ENCODE data around the gene PTPRD. TPM values are rescaled to one million over a fixed set of nuclear protein-coding genes. Genes with fewer than 3 reads are reported as not detected.

PTPRD gene
- total RNA-seq, 1 experiment from 2014 or later: not detected

DNA sequence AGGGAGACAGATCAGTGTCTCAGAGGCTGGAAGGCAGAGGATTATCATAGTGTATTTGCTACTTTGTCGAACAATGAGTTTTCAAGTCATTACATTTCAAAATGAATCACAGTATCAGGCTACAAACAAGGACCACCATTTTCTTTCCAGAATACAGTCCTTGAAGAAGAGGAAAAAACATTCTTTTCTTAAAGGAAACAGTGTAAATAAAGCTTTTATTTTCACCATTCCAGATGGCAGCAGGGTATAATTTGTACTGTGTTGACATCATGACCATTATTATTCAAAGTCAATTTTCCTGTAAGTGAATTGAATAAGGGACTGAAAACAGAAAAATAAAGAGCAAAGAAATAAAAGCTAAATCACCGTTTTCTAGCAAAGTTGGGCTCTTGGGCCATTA, 2076.0 kb downstream of the PTPRD start:
- H3K27me3 Mint-ChIP-seq (ENCODE audit: insufficient read depth, unreplicated experiment): no peaks in the 10 kb centered on the region
- ChIA-PET POLR2A (interaction anchor here (0.5 to 0.6 kb wide), 2 partner anchors 167 to 1636 kb away, joined by 3 read pairs; no protein-coding TSS in a partner anchor), CTCF (no interaction called here)
- no peaks in the 10 kb centered on the region for H3K9me3 Mint-ChIP-seq (ENCODE audit: unreplicated experiment)
- no peak overlapping the region for H3K4me3 Mint-ChIP-seq (ENCODE audit: unreplicated experiment)
- TF ChIP-seq CTCF (IDR thresholded peaks at IDR 0.05; ENCODE audit: unreplicated experiment): no peak
- no peaks in the 10 kb centered on the region for H3K4me1 Mint-ChIP-seq (ENCODE audit: insufficient read depth, unreplicated experiment)
- intact Hi-C loops (cut with micrococcal nuclease): no loop called here
- no peaks in the 10 kb centered on the region for H3K36me3 Mint-ChIP-seq (ENCODE audit: insufficient read depth, unreplicated experiment)
- BruUV-seq (replicated peaks): no TSS peak
- H3K27ac Mint-ChIP-seq (ENCODE audit: low read depth, unreplicated experiment): no peak overlapping the region
- DNase-seq (ENCODE audit: unreplicated experiment): no peak

GRCh38 chr9:8534828-8535227, 2078.0 kb downstream of the PTPRD start:
- intact Hi-C loops (cut with micrococcal nuclease): no loop called here
- no TSS peak for BruUV-seq (replicated peaks)
- no peaks in the 10 kb centered on the region for H3K27me3 Mint-ChIP-seq (ENCODE audit: insufficient read depth, unreplicated experiment)
- H3K4me3 Mint-ChIP-seq (ENCODE audit: unreplicated experiment): no peak overlapping the region
- H3K4me1 Mint-ChIP-seq (ENCODE audit: insufficient read depth, unreplicated experiment): no peaks in the 10 kb centered on the region
- no peak for DNase-seq (ENCODE audit: unreplicated experiment)
- no peak for TF ChIP-seq CTCF (IDR thresholded peaks at IDR 0.05; ENCODE audit: unreplicated experiment)
- H3K36me3 Mint-ChIP-seq (ENCODE audit: insufficient read depth, unreplicated experiment): no peaks in the 10 kb centered on the region
- no peaks in the 10 kb centered on the region for H3K9me3 Mint-ChIP-seq (ENCODE audit: unreplicated experiment)
- H3K27ac Mint-ChIP-seq (ENCODE audit: low read depth, unreplicated experiment): no peak overlapping the region
- ChIA-PET POLR2A (no interaction called here), CTCF (no interaction called here)

- no peak for DNase-seq (ENCODE audit: unreplicated experiment)
- no peak overlapping the region for H3K4me3 Mint-ChIP-seq (ENCODE audit: unreplicated experiment)
- intact Hi-C loops (cut with micrococcal nuclease): no loop called here
- H3K27me3 Mint-ChIP-seq (ENCODE audit: insufficient read depth, unreplicated experiment): no peaks in the 10 kb centered on the region
- CTCF ChIA-PET: interaction anchor here (0.6 kb wide), 1 partner anchor 225 kb away, joined by 3 read pairs; no protein-coding TSS in a partner anchor
- H3K4me1 Mint-ChIP-seq (ENCODE audit: insufficient read depth, unreplicated experiment): no peaks in the 10 kb centered on the region
- peaks cover 6% of the 10 kb centered on the region for H3K9me3 Mint-ChIP-seq (ENCODE audit: unreplicated experiment)
- POLR2A ChIA-PET: no interaction called here
- no peak overlapping the region for H3K27ac Mint-ChIP-seq (ENCODE audit: low read depth, unreplicated experiment)
- TF ChIP-seq CTCF (IDR thresholded peaks at IDR 0.05; ENCODE audit: unreplicated experiment): no peak
- BruUV-seq (replicated peaks): no TSS peak
- H3K36me3 Mint-ChIP-seq (ENCODE audit: insufficient read depth, unreplicated experiment): no peaks in the 10 kb centered on the region
Measured at GRCh38 chr9:8533681-8534080, 2079.1 kb downstream of the PTPRD start.

DNA sequence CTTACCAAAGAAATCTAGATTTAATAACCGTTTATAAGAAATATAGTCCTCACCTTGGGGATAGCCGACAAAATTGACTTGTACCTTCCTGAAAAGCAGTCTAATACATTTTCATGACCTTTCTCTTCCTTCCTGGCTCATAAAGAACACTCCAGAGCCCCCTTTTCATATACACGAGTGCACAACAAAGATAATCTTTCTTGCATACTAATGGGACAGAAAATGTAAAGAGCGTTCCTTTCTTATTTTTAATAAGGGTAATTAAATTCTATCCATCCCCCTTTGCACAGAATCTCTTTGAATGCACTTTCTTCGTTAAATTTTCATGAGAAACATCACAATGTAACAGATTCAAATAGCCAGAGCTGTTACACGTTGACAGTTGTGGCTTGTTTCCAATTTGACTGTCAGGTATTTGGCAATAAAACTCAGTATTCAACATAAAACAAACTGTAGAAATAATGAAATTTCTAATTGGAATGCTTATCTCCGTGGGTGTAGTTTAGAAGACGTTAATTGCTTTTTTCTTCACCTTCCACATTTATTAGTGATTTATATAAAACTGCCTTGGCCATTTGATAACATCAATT, 2080.9 kb downstream of the PTPRD start:
- POLR2A ChIA-PET: no interaction called here
- Mint-ChIP-seq H3K4me1 (ENCODE audit: insufficient read depth, unreplicated experiment) (no peaks in the 10 kb centered on the region), H3K27ac (ENCODE audit: low read depth, unreplicated experiment) (no peak overlapping the region), H3K36me3 (ENCODE audit: insufficient read depth, unreplicated experiment) (no peaks in the 10 kb centered on the region), H3K27me3 (ENCODE audit: insufficient read depth, unreplicated experiment) (no peaks in the 10 kb centered on the region), H3K4me3 (ENCODE audit: unreplicated experiment) (no peak overlapping the region), H3K9me3 (ENCODE audit: unreplicated experiment) (peaks cover 15% of the 10 kb centered on the region)
- TF ChIP-seq CTCF (IDR thresholded peaks at IDR 0.05; ENCODE audit: unreplicated experiment): no peak
- DNase-seq (ENCODE audit: unreplicated experiment): no peak
- BruUV-seq (replicated peaks): no TSS peak
- CTCF ChIA-PET: no interaction called here
- intact Hi-C loops (cut with micrococcal nuclease): no loop called here
